Fibroblast of lung (primary cell): ENCODE results near the gene LAMP5. TPM values are rescaled to one million over a fixed set of nuclear protein-coding genes. Genes with fewer than 3 reads are reported as not detected.

ENCODE experiments used
- DNase-seq, 2 donors: peaks; one replicate each; pipeline versions ENCODE4 v3.0.0 to v3.0.0-alpha.2; 2010; ENCODE audit warnings: low read depth in 2 of 2
- H2AFZ ChIP-seq: 2 replicates; pipeline ENCODE4 v1.5.1; 2012; ENCODE audit warnings: low read length, control low read depth, inconsistent platforms
- H3K27ac ChIP-seq: 2 replicates; pipeline ENCODE4 v1.5.1; 2011; ENCODE audit warnings: low read length, control low read depth; ENCODE audit not compliant: insufficient read depth
- H3K27me3 ChIP-seq: 2 replicates; pipeline ENCODE4 v1.5.1; 2011; ENCODE audit warnings: mild to moderate bottlenecking, low read length; ENCODE audit not compliant: control insufficient read depth, insufficient read depth
- H3K36me3 ChIP-seq: 2 replicates; pipeline ENCODE4 v1.5.1; 2011; ENCODE audit warnings: low read length; ENCODE audit not compliant: control insufficient read depth, insufficient read depth
- H3K4me1 ChIP-seq: 2 replicates; pipeline ENCODE4 v1.5.1; 2011; ENCODE audit warnings: low read length; ENCODE audit not compliant: control insufficient read depth, insufficient read depth; ENCODE audit errors: extremely low read depth
- H3K4me2 ChIP-seq: 2 replicates; pipeline ENCODE4 v1.5.1; 2011; ENCODE audit warnings: low read length, control low read depth; ENCODE audit not compliant: insufficient read depth; ENCODE audit errors: extremely low read depth
- H3K4me3 ChIP-seq, 4 experiments: fragments of 200-600 bp in 1 of 4; sonication (generic) in 1 of 4; replicated peaks in 1 of 4; 2 replicates each; pipeline ENCODE4 v1.5.1; 2011 to 2016; ENCODE audit warnings: low read length in 4 of 4, low read depth in 3 of 4, mild to moderate bottlenecking in 3 of 4, control low read depth in 2 of 4, inconsistent platforms in 1 of 4, mixed read lengths in 1 of 4; ENCODE audit not compliant: insufficient read depth in 1 of 4; ENCODE audit errors: control extremely low read depth in 1 of 4
- H3K79me2 ChIP-seq: 2 replicates; pipeline ENCODE4 v1.5.1; 2012; ENCODE audit warnings: mild to moderate bottlenecking, low read length, inconsistent platforms; ENCODE audit not compliant: control insufficient read depth, insufficient read depth
- H3K9ac ChIP-seq: 2 replicates; pipeline ENCODE4 v1.5.1; 2011; ENCODE audit warnings: mild to moderate bottlenecking, low read length, control low read depth; ENCODE audit not compliant: insufficient read depth
- H3K9me3 ChIP-seq: 2 replicates; pipeline ENCODE4 v1.5.1; 2012; ENCODE audit warnings: low read depth, low read length; ENCODE audit not compliant: control insufficient read depth, insufficient read depth
- H4K20me1 ChIP-seq: 2 replicates; pipeline ENCODE4 v1.5.1; 2011; ENCODE audit warnings: low read length; ENCODE audit not compliant: control insufficient read depth, insufficient read depth; ENCODE audit errors: extremely low read depth
- CTCF ChIP-seq, 2 donors: IDR thresholded peaks in 1 of 2; conservative IDR thresholded peaks in 1 of 2; 1 replicate in 1 of 2; 2 replicates in 1 of 2; pipeline ENCODE4 v1.5.1; 2011 to 2012; ENCODE audit warnings: low read length in 2 of 2, control low read depth in 1 of 2, inconsistent platforms in 1 of 2, low read depth in 1 of 2, mild to moderate bottlenecking in 1 of 2
- EZH2 ChIP-seq: IDR thresholded peaks from 2 replicates; pipeline ENCODE4 v1.5.1; 2012; ENCODE audit warnings: low read length, control low read depth, mild to moderate bottlenecking; ENCODE audit errors: missing control alignments
- polyA plus RNA-seq, 2 donors: library from polyadenylated mRNA; depleted of rRNA in 1 of 2; stranded (reverse) in 1 of 2; unstranded in 1 of 2; fragments of >200 nt; gene quantifications; 2 replicates each; pipeline ENCODE4 v1.2.1, GENCODE V29; 2011 to 2012; ENCODE audit warnings: missing spikeins in 1 of 2
- total RNA-seq: library from RNA; depleted of rRNA; stranded (reverse); fragments of >200 nt; gene quantifications from 2 replicates; pipeline ENCODE4 v1.2.1, GENCODE V29; 2014

LAMP5 gene
- total and polyA plus RNA-seq, 2 donors (not counting 1 experiment from before 2014, with no cell fraction given) = 0.92 to 2.1 TPM

- Histone ChIP-seq H3K27ac (no peak overlapping the region), H3K79me2 (no peaks in the 10 kb centered on the region), H2AFZ (no peak overlapping the region), H4K20me1 (no peaks in the 10 kb centered on the region), H3K4me1 (no peaks in the 10 kb centered on the region), H3K36me3 (no peaks in the 10 kb centered on the region), H3K27me3 (no peaks in the 10 kb centered on the region), H3K9ac (no peak overlapping the region), H3K9me3 (no peaks in the 10 kb centered on the region), H3K4me3 (no peak overlapping the region), H3K4me2 (no peak overlapping the region)
- DNase-seq = no peak
- TF ChIP-seq CTCF (conservative IDR thresholded peaks at IDR 0.05 in 1 of 2, IDR thresholded peaks at IDR 0.05 in 1 of 2; ENCODE audit: low read depth in 1 of 2, low read length in 2 of 2) (no peak), EZH2 (no peak)
Measured at GRCh38 chr20:9483131-9483530, 31.3 kb upstream of the LAMP5 start.

GRCh38 chr20:9485614-9486340 lies 28.6 kb upstream of the LAMP5 start:
- H2AFZ ChIP-seq = no peak overlapping the region
- no peak overlapping the region for H3K4me3 ChIP-seq
- peaks cover 3% of the 10 kb centered on the region for H3K4me1 ChIP-seq
- H3K79me2 ChIP-seq = no peaks in the 10 kb centered on the region
- TF ChIP-seq EZH2 (no peak), CTCF (conservative IDR thresholded peaks at IDR 0.05 in 1 of 2, IDR thresholded peaks at IDR 0.05 in 1 of 2; ENCODE audit: low read depth in 1 of 2, low read length in 2 of 2) (no peak)
- no peaks in the 10 kb centered on the region for H3K9me3 ChIP-seq
- DNase-seq = no peak
- no peaks in the 10 kb centered on the region for H4K20me1 ChIP-seq
- H3K36me3 ChIP-seq = no peaks in the 10 kb centered on the region
- no peaks in the 10 kb centered on the region for H3K27me3 ChIP-seq
- H3K9ac ChIP-seq = no peak overlapping the region
- no peak overlapping the region for H3K27ac ChIP-seq
- H3K4me2 ChIP-seq = no peak overlapping the region

- H3K4me1 ChIP-seq = peaks cover 3% of the 10 kb centered on the region
- no peaks in the 10 kb centered on the region for H4K20me1 ChIP-seq
- TF ChIP-seq CTCF (conservative IDR thresholded peaks at IDR 0.05 in 1 of 2, IDR thresholded peaks at IDR 0.05 in 1 of 2; ENCODE audit: low read depth in 1 of 2, low read length in 2 of 2) = no peak
- TF ChIP-seq EZH2 = no peak
- H3K4me3 ChIP-seq = no peak overlapping the region
- no peak for DNase-seq
- H3K9me3 ChIP-seq = no peaks in the 10 kb centered on the region
- H3K27me3 ChIP-seq = no peaks in the 10 kb centered on the region
- no peak overlapping the region for H3K27ac ChIP-seq
- H2AFZ ChIP-seq = no peak overlapping the region
- H3K9ac ChIP-seq = no peak overlapping the region
- no peaks in the 10 kb centered on the region for H3K79me2 ChIP-seq
- H3K4me2 ChIP-seq = no peak overlapping the region
- no peaks in the 10 kb centered on the region for H3K36me3 ChIP-seq
Measured at GRCh38 chr20:9487231-9487630, 27.2 kb upstream of the LAMP5 start.
